A549 (cell line): ENCODE measurements around the gene WNT7B. TPM values are rescaled to one million over a fixed set of nuclear protein-coding genes. Genes with fewer than 3 reads are reported as not detected.

ENCODE experiments used
- ATAC-seq, 2 experiments: fragments of 200-7000 bp in 1 of 2; fragments of >200 bp in 1 of 2; cut with Nextera tagmentation in 1 of 2; cut with Tn5 transposase in 1 of 2; 3 replicates each; pipeline versions ENCODE4 v1.8.0 to v1.9.1; 2018 to 2020; ENCODE audit warnings: mild to moderate bottlenecking in 1 of 2, moderate library complexity in 1 of 2
- CTCF ChIA-PET: fragments of 300-600 bp; sonication (Branson Sonifier 250); formaldehyde crosslinking; extraction: SDS; loops from one replicate; lab custom pipeline; 2021; ENCODE audit warnings: antibody characterized with exemption, inconsistent platforms; lab: Yijun Ruan, JAX
- POLR2A ChIA-PET: fragments of 350-600 bp; formaldehyde crosslinking; extraction: SDS; loops from one replicate; lab custom pipeline; 2021; ENCODE audit warnings: antibody characterized with exemption, inconsistent platforms; lab: Yijun Ruan, JAX
- DNase-seq, 2 experiments: peaks; one replicate each; pipeline versions ENCODE4 v3.0.0 to v3.0.0-alpha.2; 2011 to 2016; ENCODE audit warnings: low read depth in 1 of 2, low spot score in 1 of 2
- FAIRE-seq: peaks from 2 replicates; lab custom pipeline; 2011; peaks lifted over from hg19 to GRCh38; lab: Jason Lieb, UNC
- H3K27ac ChIP-seq, 2 experiments: fragments of >200 bp; sonication (Bioruptor Twin); formaldehyde crosslinking; 3 replicates each; pipeline ENCODE4 v1.5.1; 2016 to 2017
- H3K4me1 ChIP-seq: fragments of >200 bp; sonication (Bioruptor Twin); formaldehyde crosslinking; 3 replicates; pipeline ENCODE4 v1.6.1; 2016
- H3K4me2 ChIP-seq: fragments of >200 bp; sonication (Bioruptor Twin); formaldehyde crosslinking; 3 replicates; pipeline ENCODE4 v1.6.1; 2016
- H3K4me3 ChIP-seq: fragments of >200 bp; sonication (Bioruptor Twin); formaldehyde crosslinking; 3 replicates; pipeline ENCODE4 v1.5.1; 2016
- H3K9me3 ChIP-seq: fragments of >200 bp; sonication (Bioruptor Twin); formaldehyde crosslinking; 3 replicates; pipeline ENCODE4 v1.6.1; 2016
- BCL3 ChIP-seq: fragments of >200 bp; sonication (Bioruptor Twin); formaldehyde crosslinking; IDR thresholded peaks from 3 replicates; pipeline ENCODE4 v1.6.1; 2016
- BHLHE40 ChIP-seq: IDR thresholded peaks from 2 replicates; pipeline ENCODE4 v1.6.1; 2012; ENCODE audit warnings: low read depth, low read length, inconsistent platforms
- E2F6 ChIP-seq: IDR thresholded peaks from 2 replicates; pipeline ENCODE4 v1.6.1; 2012; ENCODE audit warnings: low read depth, borderline replicate concordance
- EP300 ChIP-seq, 2 experiments: fragments of >200 bp; sonication (Bioruptor Twin); formaldehyde crosslinking; IDR thresholded peaks; 2 replicates in 1 of 2; 3 replicates in 1 of 2; pipeline ENCODE4 v1.6.1; 2016 to 2017
- FOSL2 ChIP-seq, 2 experiments: fragments of 450-650 bp in 1 of 2; fragments of >200 bp in 1 of 2; sonication (Bioruptor Twin) in 1 of 2; formaldehyde crosslinking; IDR thresholded peaks; 2 replicates each; pipeline versions ENCODE4 v1.5.0 to v1.6.1; 2016 to 2020; ENCODE audit warnings: mild to moderate bottlenecking in 1 of 2, moderate library complexity in 1 of 2
- GATA3 ChIP-seq: IDR thresholded peaks from 2 replicates; pipeline ENCODE4 v1.6.1; 2012; ENCODE audit warnings: borderline replicate concordance
- HOXB5 ChIP-seq: fragments of 250-450 bp; sonication (Bioruptor Pico); IDR thresholded peaks from 2 replicates; pipeline ENCODE4 v1.5.0; 2020; ENCODE audit warnings: mild to moderate bottlenecking, moderate library complexity
- JUN ChIP-seq, 2 experiments: fragments of >200 bp; sonication (Bioruptor Twin); formaldehyde crosslinking; IDR thresholded peaks; 2 replicates in 1 of 2; 3 replicates in 1 of 2; pipeline ENCODE4 v1.6.1; 2016 to 2017
- JUNB ChIP-seq: fragments of >200 bp; sonication (Bioruptor Twin); formaldehyde crosslinking; IDR thresholded peaks from 2 replicates; pipeline ENCODE4 v1.6.1; 2016
- MAX ChIP-seq: IDR thresholded peaks from 2 replicates; pipeline ENCODE4 v1.6.1; 2012
- NPAS2 ChIP-seq: fragments of 250-450 bp; sonication (Bioruptor Pico); IDR thresholded peaks from 2 replicates; pipeline ENCODE4 v1.8.0; 2022; ENCODE audit warnings: mild to moderate bottlenecking, moderate library complexity, borderline replicate concordance
- PBX3 ChIP-seq: IDR thresholded peaks from 2 replicates; pipeline ENCODE4 v1.6.1; 2012
- PHF8 ChIP-seq: fragments of 200-600 bp; sonication (generic); IDR thresholded peaks from 2 replicates; pipeline ENCODE4 v1.6.1; 2016; ENCODE audit warnings: low read depth, mild to moderate bottlenecking, antibody characterized with exemption, moderate library complexity, borderline replicate concordance
- POLR2AphosphoS2 ChIP-seq: conservative IDR thresholded peaks from 2 replicates; pipeline ENCODE4 v1.6.1; 2012; ENCODE audit warnings: low read length, improper control_type of control experiment, inconsistent platforms
- RAD21 ChIP-seq, 2 experiments: fragments of >200 bp in 1 of 2; sonication (Bioruptor Twin) in 1 of 2; formaldehyde crosslinking in 1 of 2; IDR thresholded peaks in 1 of 2; conservative IDR thresholded peaks in 1 of 2; 2 replicates in 1 of 2; 3 replicates in 1 of 2; pipeline ENCODE4 v1.6.1; 2012 to 2018; ENCODE audit warnings: inconsistent platforms in 1 of 2
- RNF2 ChIP-seq: fragments of 200-600 bp; sonication (generic); IDR thresholded peaks from 2 replicates; pipeline ENCODE4 v1.6.1; 2016; ENCODE audit warnings: low read depth, mild to moderate bottlenecking, antibody characterized with exemption, moderate library complexity, borderline replicate concordance
- TFCP2L1 ChIP-seq: fragments of 250-450 bp; sonication (Bioruptor Pico); IDR thresholded peaks from 2 replicates; pipeline ENCODE4 v1.5.0; 2021; ENCODE audit warnings: mild to moderate bottlenecking
- TP53 ChIP-seq: fragments of 250-450 bp; sonication (Bioruptor Pico); IDR thresholded peaks from 2 replicates; pipeline ENCODE4 v1.5.0; 2021; ENCODE audit warnings: mild to moderate bottlenecking, moderate library complexity
- USF2 ChIP-seq: fragments of 450-650 bp; IDR thresholded peaks from 2 replicates; pipeline ENCODE4 v1.6.1; 2014; ENCODE audit warnings: antibody characterized with exemption
- ZSCAN20 ChIP-seq: fragments of 250-450 bp; sonication (Bioruptor Pico); IDR thresholded peaks from 2 replicates; pipeline ENCODE4 v1.8.0; 2022; ENCODE audit warnings: mild to moderate bottlenecking, moderate library complexity
- WGBS: methylation state at CpG from one replicate; pipeline ENCODE4 v1.1.6; 2017; ENCODE audit errors: missing lambda C conversion rate; 5-methylcytosine and 5-hydroxymethylcytosine counted together
- polyA plus RNA-seq, 4 experiments: library from polyadenylated mRNA; depleted of rRNA in 3 of 4; stranded (reverse); fragments of >200 nt; fragmentation: RNase III in 1 of 4; extraction: RNeasy Plus Mini Kit Qiagen cat#74134 plus additional on column Dnase treatment in 1 of 4; gene quantifications; 2 replicates in 3 of 4; 3 replicates in 1 of 4; pipeline ENCODE4 v1.2.3, GENCODE V29; 2011 to 2017

Gene WNT7B
- polyA plus RNA-seq, 2 of the 4 experiments (the other 2 are of a cell fraction), result 16.9 to 80.8 TPM

GRCh38 chr22:45919504-45920286, 57.3 kb downstream of the WNT7B start (continued):
- TF ChIP-seq NPAS2 (CRISPR knock-in tag) (no peak), TFCP2L1 (CRISPR knock-in tag) (no peak), TP53 (CRISPR knock-in tag) (no peak), GATA3 (no peak), MAX (peak; percentile 78)

- Histone ChIP-seq H3K4me3 (no peak overlapping the region), H3K4me1 (peaks cover 56% of the 10 kb centered on the region), H3K4me2 (peak overlapping the region; percentile 54), H3K27ac (peak overlapping the region; percentile 86 to 91), H3K9me3 (peaks cover 9% of the 10 kb centered on the region; the same call in 1 of the 3 replicates)
- DNase-seq (peak; percentile 85 to 86), FAIRE-seq (no peak), ATAC-seq (peak; percentile 49 to 71)
- 53% methylated on average over 20 of the region's 35 CpGs for WGBS
- peak in 1 of 2 experiments; percentile 73; a peak in 3 of 5 replicates for TF ChIP-seq EP300 (IDR thresholded peaks at IDR 0.05)
- TF ChIP-seq BHLHE40, result peak; percentile 53
- 0 out of 2 replicates have a peak, but pooled peaks have one; percentile 4 for TF ChIP-seq HOXB5
- TF ChIP-seq RAD21 (conservative IDR thresholded peaks at IDR 0.05 in 1 of 2, IDR thresholded peaks at IDR 0.05 in 1 of 2), result 0 out of 5 replicates have a peak, but pooled peaks of 1 of the 2 experiments have one; percentile 30
- TF ChIP-seq RNF2, result no peak
- TF ChIP-seq MAX, result peak; percentile 31
- peak; percentile 55; the same call in 1 of the 2 replicates for TF ChIP-seq GATA3
- 0 out of 2 replicates have a peak, but pooled peaks have one; percentile 37 for TF ChIP-seq USF2
- TF ChIP-seq BCL3, result no peak
- TF ChIP-seq POLR2AphosphoS2, result no peak
- peak; percentile 33; the same call in 1 of the 2 replicates for TF ChIP-seq E2F6
- no peak for TF ChIP-seq PHF8
- no peak for TF ChIP-seq ZSCAN20 (CRISPR knock-in tag)
- peak in 1 of 2 experiments; percentile 61; a peak in 2 of 5 replicates for TF ChIP-seq JUN (IDR thresholded peaks at IDR 0.05)
- TF ChIP-seq PBX3, result 0 out of 2 replicates have a peak, but pooled peaks have one; percentile 58
- TF ChIP-seq JUNB, result peak; percentile 37; the same call in 1 of the 2 replicates
- no peak for TF ChIP-seq FOSL2 (IDR thresholded peaks at IDR 0.05)
- TF ChIP-seq FOSL2 (CRISPR knock-in tag; IDR thresholded peaks at IDR 0.05), result peak; percentile 78
- POLR2A ChIA-PET, result no interaction called here
- CTCF ChIA-PET, result no interaction called here
Measured at GRCh38 chr22:45918459-45919370, 58.2 kb downstream of the WNT7B start.
